H9 (cell line): Measurements from ENCODE around the gene MLIP. TPM values are rescaled to one million over a fixed set of nuclear protein-coding genes. Genes with fewer than 3 reads are reported as not detected.

Experiments used
- DNase-seq: peaks from one replicate; pipeline ENCODE4 v3.0.0-alpha.2; 2017
- H2AFZ ChIP-seq: one replicate; pipeline ENCODE4 v1.6.1; 2013; ENCODE audit warnings: mild to moderate bottlenecking, low read length, control low read depth, moderate library complexity
- H2AK5ac ChIP-seq: 2 replicates; pipeline ENCODE4 v1.6.1; 2013; ENCODE audit warnings: low read length, control low read depth, mixed read lengths; ENCODE audit not compliant: insufficient read length
- H2BK120ac ChIP-seq: one replicate; pipeline ENCODE4 v1.6.1; 2013; ENCODE audit warnings: low read depth, mild to moderate bottlenecking, low read length, control low read depth, inconsistent platforms; ENCODE audit not compliant: poor library complexity, severe bottlenecking
- H2BK12ac ChIP-seq: 2 replicates; pipeline ENCODE4 v1.6.1; 2013; ENCODE audit warnings: low read length, control low read depth, mixed read lengths, low read depth; ENCODE audit not compliant: insufficient read length
- H2BK15ac ChIP-seq: 2 replicates; pipeline ENCODE4 v1.6.1; 2013; ENCODE audit warnings: low read depth, low read length, control low read depth
- H2BK20ac ChIP-seq: one replicate; pipeline ENCODE4 v1.6.1; 2013; ENCODE audit warnings: low read depth, mild to moderate bottlenecking, low read length, control low read depth, inconsistent platforms; ENCODE audit not compliant: poor library complexity, severe bottlenecking
- H2BK5ac ChIP-seq: 2 replicates; pipeline ENCODE4 v1.6.1; 2013; ENCODE audit warnings: low read length, control low read depth, mixed read lengths; ENCODE audit not compliant: insufficient read length
- H3K14ac ChIP-seq: 2 replicates; pipeline ENCODE4 v1.6.1; 2013; ENCODE audit warnings: low read length, control low read depth; ENCODE audit not compliant: insufficient read depth
- H3K18ac ChIP-seq: 2 replicates; pipeline ENCODE4 v1.6.1; 2013; ENCODE audit warnings: low read depth, mild to moderate bottlenecking, mixed read lengths, low read length, control low read depth; ENCODE audit not compliant: insufficient read length
- H3K23ac ChIP-seq: 2 replicates; pipeline ENCODE4 v1.6.1; 2013; ENCODE audit warnings: low read length, control low read depth, mixed read lengths, low read depth; ENCODE audit not compliant: insufficient read length
- H3K23me2 ChIP-seq: 2 replicates; pipeline ENCODE4 v1.6.1; 2013; ENCODE audit warnings: low read depth, mild to moderate bottlenecking, mixed read lengths, low read length, control low read depth; ENCODE audit not compliant: insufficient read length, poor library complexity, severe bottlenecking
- H3K27ac ChIP-seq: 2 replicates; pipeline ENCODE4 v1.5.1; 2013; ENCODE audit warnings: low read length, control low read depth, mixed read lengths, low read depth; ENCODE audit not compliant: insufficient read length
- H3K27me3 ChIP-seq: 2 replicates; pipeline ENCODE4 v1.6.1; 2013; ENCODE audit warnings: low read length, control low read depth, inconsistent platforms; ENCODE audit not compliant: insufficient read depth
- H3K4ac ChIP-seq: 2 replicates; pipeline ENCODE4 v1.6.1; 2013; ENCODE audit warnings: low read depth, mild to moderate bottlenecking, control low read depth, inconsistent platforms, low read length, moderate library complexity
- H3K4me1 ChIP-seq: 2 replicates; pipeline ENCODE4 v1.6.1; 2013; ENCODE audit warnings: low read length, control low read depth, inconsistent platforms; ENCODE audit not compliant: insufficient read depth
- H3K4me2 ChIP-seq: 2 replicates; pipeline ENCODE4 v1.6.1; 2013; ENCODE audit warnings: low read length, control low read depth, mixed read lengths; ENCODE audit not compliant: insufficient read length, insufficient read depth
- H3K56ac ChIP-seq: 2 replicates; pipeline ENCODE4 v1.6.1; 2013; ENCODE audit warnings: low read depth, mild to moderate bottlenecking, mixed read lengths, low read length, control low read depth; ENCODE audit not compliant: insufficient read length
- H3K79me1 ChIP-seq: 2 replicates; pipeline ENCODE4 v1.6.1; 2013; ENCODE audit warnings: low read depth, mild to moderate bottlenecking, moderate library complexity, low read length, control low read depth, inconsistent platforms; ENCODE audit not compliant: insufficient read depth, poor library complexity, severe bottlenecking
- H3K79me2 ChIP-seq: 2 replicates; pipeline ENCODE4 v1.6.1; 2013; ENCODE audit warnings: low read length, control low read depth, inconsistent platforms; ENCODE audit not compliant: insufficient read depth
- H3K9ac ChIP-seq: 2 replicates; pipeline ENCODE4 v1.6.1; 2013; ENCODE audit warnings: low read length, control low read depth, mixed read lengths; ENCODE audit not compliant: insufficient read length; ENCODE audit errors: extremely low read depth
- H3K9me3 ChIP-seq: one replicate; pipeline ENCODE4 v1.6.1; 2013; ENCODE audit warnings: low read depth, low read length, inconsistent platforms; ENCODE audit not compliant: control insufficient read depth
- H3T11ph ChIP-seq: one replicate; pipeline ENCODE4 v1.6.1; 2013; ENCODE audit warnings: mild to moderate bottlenecking, low read length, control low read depth, inconsistent platforms
- H4K20me1 ChIP-seq: one replicate; pipeline ENCODE4 v1.6.1; 2013; ENCODE audit not compliant: control insufficient read depth, insufficient read length, insufficient read depth
- H4K5ac ChIP-seq: 2 replicates; pipeline ENCODE4 v1.6.1; 2013; ENCODE audit warnings: low read depth, mild to moderate bottlenecking, mixed read lengths, low read length, control low read depth; ENCODE audit not compliant: insufficient read length
- H4K8ac ChIP-seq: replicated peaks from 2 replicates; pipeline ENCODE4 v1.6.1; 2013; ENCODE audit warnings: low read length, control low read depth, mixed read lengths, low read depth; ENCODE audit not compliant: insufficient read length
- H4K91ac ChIP-seq: 2 replicates; pipeline ENCODE4 v1.6.1; 2013; ENCODE audit warnings: low read depth, mild to moderate bottlenecking, moderate library complexity, mixed read lengths, low read length, control low read depth; ENCODE audit not compliant: insufficient read length
- H3K27ac Mint-ChIP-seq, 3 experiments: 2 replicates in 2 of 3; 3 replicates in 1 of 3; pipeline ENCODE4 v1.8.0; 2020 to 2021; ENCODE audit warnings: mixed read lengths in 3 of 3, mild to moderate bottlenecking in 1 of 3, moderate library complexity in 1 of 3
- H3K27me3 Mint-ChIP-seq: 2 replicates; pipeline ENCODE4 v1.8.0; 2021; ENCODE audit warnings: low read depth, mild to moderate bottlenecking, moderate library complexity, mixed read lengths
- H3K36me3 Mint-ChIP-seq, 3 experiments: 2 replicates in 2 of 3; 3 replicates in 1 of 3; pipeline ENCODE4 v1.8.0; 2020 to 2021; ENCODE audit warnings: low read depth in 3 of 3, mixed read lengths in 3 of 3; ENCODE audit not compliant: insufficient read depth in 1 of 3
- H3K4me1 Mint-ChIP-seq, 2 experiments: 2 replicates each; pipeline ENCODE4 v1.8.0; 2020; ENCODE audit warnings: mixed read lengths in 2 of 2
- H3K4me3 Mint-ChIP-seq, 2 experiments: 2 replicates in 1 of 2; 3 replicates in 1 of 2; pipeline ENCODE4 v1.8.0; 2020 to 2021; ENCODE audit warnings: mild to moderate bottlenecking in 2 of 2, mixed read lengths in 2 of 2, moderate library complexity in 1 of 2
- H3K9me3 Mint-ChIP-seq, 2 experiments: 2 replicates in 1 of 2; 3 replicates in 1 of 2; pipeline ENCODE4 v1.8.0; 2020; ENCODE audit warnings: mild to moderate bottlenecking in 2 of 2, mixed read lengths in 2 of 2, moderate library complexity in 1 of 2
- CTCF ChIP-seq: fragments of 200-600 bp; sonication (generic); conservative IDR thresholded peaks from 3 replicates; pipeline ENCODE4 v1.8.0; 2021; ENCODE audit warnings: antibody characterized with exemption, mild to moderate bottlenecking
- WGBS: extraction: QIAGEN DNeasy Blood & Tissue Kit; methylation state at CpG from one replicate; pipeline ENCODE4 v1.1.7; 2013; ENCODE audit warnings: missing lambda C conversion rate, low lambda C conversion rate, mixed read lengths; ENCODE audit not compliant: insufficient read length; ENCODE audit errors: extremely low coverage; 5-methylcytosine and 5-hydroxymethylcytosine counted together
- total RNA-seq: library from RNA; stranded (reverse); gene quantifications from 2 replicates; pipeline ENCODE4 v1.2.1, GENCODE V29; 2021

The MLIP gene
- total RNA-seq, 1 experiment from 2014 or later, result not detected

- H3K27me3 Mint-ChIP-seq, result no peaks in the 10 kb centered on the region
- H3K4me2 ChIP-seq, result no peak overlapping the region
- no peak overlapping the region for H3K14ac ChIP-seq
- no peak overlapping the region for H2BK20ac ChIP-seq
- H3K79me2 ChIP-seq, result no peaks in the 10 kb centered on the region
- peaks cover 3 to 4% of the 10 kb centered on the region in 2 experiments; a peak in 2 of 4 replicates for H3K4me1 Mint-ChIP-seq
- H3K18ac ChIP-seq, result no peak overlapping the region
- H2AFZ ChIP-seq, result no peak overlapping the region
- no peaks in the 10 kb centered on the region for H3K79me1 ChIP-seq
- H2BK15ac ChIP-seq, result no peak overlapping the region
- no peaks in the 10 kb centered on the region for H3K9me3 Mint-ChIP-seq
- no peaks in the 10 kb centered on the region for H3K23me2 ChIP-seq
- no peak overlapping the region for H2BK12ac ChIP-seq
- H2BK5ac ChIP-seq, result no peak overlapping the region
- H3K27ac Mint-ChIP-seq, result no peak overlapping the region; a peak in 1 of 7 replicates
- H3K9me3 ChIP-seq, result no peaks in the 10 kb centered on the region
- H3K27me3 ChIP-seq, result no peaks in the 10 kb centered on the region
- H3K4me1 ChIP-seq, result no peaks in the 10 kb centered on the region
- H3K56ac ChIP-seq, result no peak overlapping the region
- H4K8ac ChIP-seq, result no peak overlapping the region
- no CpG with 5 or more reads among the region's 1 CpG for WGBS
- H3K4ac ChIP-seq, result no peak overlapping the region
- H4K20me1 ChIP-seq, result no peaks in the 10 kb centered on the region
- H3T11ph ChIP-seq, result no peak overlapping the region
- H3K23ac ChIP-seq, result no peak overlapping the region
- TF ChIP-seq CTCF, result no peak
- no peak overlapping the region for H4K5ac ChIP-seq
- no peak for DNase-seq
- no peak overlapping the region for H3K4me3 Mint-ChIP-seq
- no peaks in the 10 kb centered on the region for H3K36me3 Mint-ChIP-seq
- H4K91ac ChIP-seq, result no peak overlapping the region
- H3K9ac ChIP-seq, result no peak overlapping the region
- H2BK120ac ChIP-seq, result no peak overlapping the region
- no peak overlapping the region for H2AK5ac ChIP-seq
- H3K27ac ChIP-seq, result no peak overlapping the region
These were observed 127.2 kb downstream of the MLIP start for GRCh38 chr6:54238396-54238795.
